Stimulated activated CD4-positive, alpha-beta T cell treated with anti-CD3 and anti-CD28 coated beads, Interleukin-15, amount 100 ng/mL, for 1 hour (primary cell): Measurements from ENCODE around the gene C17orf75.
"Not testable (repeated sequence)": the region's sequence is repeated elsewhere in the genome, so short reads cannot be mapped to it uniquely, and the experiment has no call there.

ENCODE experiments used
- DNase-seq, 2 donors: peaks; one replicate each; pipeline ENCODE4 v3.0.0-alpha.2; 2020; ENCODE audit warnings: low read depth in 1 of 2, low spot score in 1 of 2

Gene C17orf75

DNA sequence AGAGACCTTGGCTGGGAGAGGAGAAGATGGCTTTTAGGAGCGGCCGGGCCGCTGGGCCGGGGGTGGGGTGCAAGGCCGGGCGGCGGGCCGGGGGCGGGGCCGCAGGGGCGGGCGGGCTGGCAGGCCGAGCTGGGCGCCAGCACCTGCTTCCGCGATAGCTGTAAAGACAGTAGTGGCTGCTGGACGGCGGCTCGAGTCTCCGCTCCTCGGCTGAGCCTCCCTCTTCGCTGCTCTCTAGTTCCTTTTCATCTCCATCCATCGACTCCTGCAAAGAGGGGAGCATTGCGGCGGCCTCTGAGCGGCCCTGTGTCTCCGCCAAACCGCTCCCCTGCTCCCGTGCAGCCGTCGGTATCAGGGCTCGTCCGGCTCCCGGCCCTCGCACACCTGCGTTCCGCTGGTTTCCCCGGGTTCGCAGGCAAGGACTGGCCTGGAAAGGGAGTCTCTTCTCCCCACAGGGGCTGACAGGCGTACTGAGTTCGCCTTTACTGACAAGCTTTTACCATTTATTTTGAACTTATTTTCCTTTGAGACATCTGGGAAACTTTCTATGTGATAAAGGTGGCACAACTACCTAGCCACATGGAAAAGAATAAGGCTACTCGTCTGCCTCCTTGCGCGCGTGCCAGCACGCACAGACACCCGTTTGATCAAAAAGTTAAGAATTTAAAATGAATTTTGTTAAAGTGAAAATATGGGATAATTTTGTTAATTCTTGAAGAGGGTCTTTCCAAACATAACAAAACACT is at the start of gene C17orf75:
C17orf75 (minus strand) TSS at position 317 of the 746 bp plus-strand sequence; CDS start at position 283, 34 bp downstream.
- peak; percentile 67 to 79 for DNase-seq

- no peak for DNase-seq
Measured at GRCh38 chr17:32388613-32389459, 46.9 kb upstream of the C17orf75 start.

GRCh38 chr17:32388128-32388527 is 46.2 kb upstream of the C17orf75 start:
- DNase-seq: not testable (repeated sequence)

DNA sequence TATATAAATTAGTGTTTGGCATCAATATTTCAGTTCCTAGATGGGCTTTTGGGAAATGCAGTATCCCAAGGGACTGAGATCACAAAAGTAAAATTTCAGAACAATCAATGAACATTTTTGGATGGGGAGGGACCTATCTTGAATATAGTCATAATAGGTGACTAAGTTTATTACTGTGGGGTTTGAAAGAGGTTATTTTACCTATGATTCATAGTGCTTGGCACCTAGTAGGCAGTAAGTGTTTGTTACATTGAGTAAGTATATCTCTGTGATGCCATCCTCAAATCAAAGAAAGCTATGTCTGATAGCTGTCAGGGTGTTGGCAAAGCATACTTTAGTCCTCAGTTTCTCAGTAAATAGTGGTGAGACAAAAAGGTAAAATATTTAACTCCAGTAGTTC is 44.9 kb upstream of the C17orf75 start:
- DNase-seq: no peak

- DNase-seq: no peak
Measured at GRCh38 chr17:32385971-32386370, 44.0 kb upstream of the C17orf75 start.

- DNase-seq: no peak
Measured at GRCh38 chr17:32385121-32385520, 43.1 kb upstream of the C17orf75 start.

GRCh38 chr17:32383926-32384434 is 42.0 kb upstream of the C17orf75 start:
- DNase-seq: no peak

GRCh38 chr17:32382526-32383223 is 40.7 kb upstream of the C17orf75 start:
- DNase-seq: no peak

DNA sequence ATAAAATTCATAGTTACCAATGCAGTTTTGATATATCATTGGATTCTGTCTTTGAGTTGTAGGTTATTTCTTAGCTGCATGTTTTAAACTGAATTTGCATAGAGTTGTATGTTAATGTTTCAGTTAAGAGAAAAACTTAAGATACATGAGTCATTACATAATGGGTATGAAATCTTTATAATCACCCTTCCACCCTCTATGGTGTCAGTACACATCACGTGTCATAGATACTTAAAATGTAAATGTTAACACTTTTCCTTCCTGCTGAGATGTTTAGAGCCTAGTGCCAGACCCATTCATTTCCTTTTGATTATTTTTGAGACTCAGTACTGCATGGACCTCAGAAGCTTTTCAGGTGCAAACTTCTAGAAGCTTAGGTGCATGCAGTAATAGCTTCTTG is 28.5 kb upstream of the C17orf75 start:
- no peak for DNase-seq

- DNase-seq: no peak
Measured at GRCh38 chr17:32361270-32361669, 19.3 kb upstream of the C17orf75 start.

GRCh38 chr17:32357615-32358014 is 15.6 kb upstream of the C17orf75 start:
- DNase-seq: no peak

DNA sequence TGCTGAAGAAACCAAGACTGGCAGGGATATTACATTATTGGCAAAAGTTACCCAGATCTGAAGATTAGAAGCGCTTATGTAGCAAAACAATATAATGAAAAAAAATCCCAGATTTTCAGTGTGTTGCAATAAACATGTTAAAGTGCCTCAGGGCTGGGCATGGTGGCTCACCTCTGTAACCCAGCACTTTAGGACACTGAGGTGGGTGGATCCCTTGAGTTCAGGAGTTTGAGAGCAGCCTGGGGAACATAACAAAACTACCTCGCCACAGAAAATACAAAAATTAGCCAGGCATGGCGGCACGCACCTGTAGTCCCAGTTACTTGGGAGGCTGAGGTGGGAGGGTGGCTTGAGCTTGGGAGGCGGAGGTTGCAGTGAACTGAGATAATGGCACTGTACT is 14.8 kb upstream of the C17orf75 start:
- no peak for DNase-seq

- no peak for DNase-seq
Measured at GRCh38 chr17:32356378-32356743, 14.4 kb upstream of the C17orf75 start.

GRCh38 chr17:32355649-32356377 is 13.8 kb upstream of the C17orf75 start:
- no peak for DNase-seq

DNA sequence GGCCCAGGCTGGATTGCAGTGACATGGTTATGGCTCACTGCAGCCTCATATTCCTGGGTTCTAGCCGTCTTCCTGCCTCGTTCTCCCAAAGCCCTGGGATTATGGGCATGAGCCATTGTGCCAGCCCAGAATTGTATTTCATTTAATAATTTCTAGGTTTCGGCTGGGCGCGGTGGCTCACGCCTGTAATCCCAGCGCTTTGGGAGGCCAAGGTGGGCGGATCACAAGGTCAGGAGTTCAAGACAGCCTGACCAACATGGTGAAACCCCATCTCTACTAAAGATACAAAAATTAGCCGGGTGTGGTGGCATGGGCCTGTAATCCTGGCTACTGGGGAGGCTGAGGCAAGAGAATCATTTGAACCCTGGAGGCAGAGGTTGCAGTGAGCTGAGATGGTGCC is 10.8 kb upstream of the C17orf75 start:
- DNase-seq: not testable (repeated sequence)

DNA sequence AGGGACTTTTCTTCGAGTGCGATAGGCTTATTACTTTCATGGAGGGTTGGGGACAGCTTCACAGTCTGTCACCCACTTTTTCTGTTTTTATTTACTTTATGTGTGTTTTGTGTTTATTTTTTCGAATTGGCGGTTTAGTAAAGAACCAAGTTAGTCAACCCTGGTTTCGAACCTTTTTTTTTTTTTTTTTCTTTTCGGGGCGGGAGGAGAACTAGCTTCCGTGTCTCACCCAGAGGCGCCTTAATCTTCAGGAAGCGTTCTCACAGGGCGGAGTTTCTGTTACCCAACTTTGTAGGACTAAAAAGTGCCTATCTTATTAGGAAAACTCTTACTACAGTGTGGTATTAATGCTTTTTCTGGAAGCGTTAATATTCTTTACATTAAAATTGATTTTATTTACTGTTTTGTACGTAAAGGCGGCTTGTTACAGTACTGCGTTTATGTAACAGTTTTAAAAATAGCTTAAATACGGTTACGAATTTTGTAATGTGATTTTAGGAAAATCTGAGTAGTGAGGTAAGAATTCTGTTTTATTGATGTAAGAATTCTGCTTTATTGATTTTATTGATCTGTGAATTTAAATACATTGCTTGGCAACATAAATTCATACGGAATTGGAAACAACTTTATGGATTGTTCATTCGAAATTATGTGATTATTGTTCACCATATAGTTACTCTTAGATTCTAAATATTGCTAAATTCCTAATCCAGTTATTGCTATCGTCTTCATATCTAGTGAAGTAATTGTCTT is 8.9 kb upstream of the C17orf75 start:
- no peak for DNase-seq

GRCh38 chr17:32349854-32350665 is 8.1 kb upstream of the C17orf75 start, which contains the start of gene ZNF207:
ZNF207 (plus strand) TSS chr17:32350157; CDS start chr17:32350286, 129 bp downstream.
- peak; percentile 86 to 87 for DNase-seq

GRCh38 chr17:32349503-32349853 is 7.5 kb upstream of the C17orf75 start:
- DNase-seq: no peak

DNA sequence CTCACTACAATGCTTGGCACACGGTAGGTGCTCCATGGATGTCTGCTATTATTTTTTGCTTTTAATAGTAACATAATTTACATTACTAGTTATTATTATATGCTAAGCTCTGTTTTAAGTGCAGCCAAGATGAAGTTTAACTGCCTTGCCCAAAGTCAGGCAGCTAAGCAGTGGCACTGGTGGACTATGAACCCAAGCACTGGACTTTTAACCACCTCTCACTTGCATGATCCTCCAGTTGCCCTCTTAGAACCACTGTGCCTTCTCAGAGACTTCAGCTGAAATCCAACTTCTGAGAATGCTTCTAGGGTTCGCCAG is 6.5 kb upstream of the C17orf75 start:
- DNase-seq: no peak
